ENCODE results near the gene APLNR. TPM values are rescaled to one million over a fixed set of nuclear protein-coding genes. Genes with fewer than 3 reads are reported as not detected.

The APLNR gene
- total RNA-seq, 2 experiments from 2014 or later = not detected

- H3K27ac ChIP-seq (ENCODE audit: low read depth, low read length, poor library complexity, severe bottlenecking) = no peak overlapping the region
- CTCF ChIA-PET (ENCODE audit: unreplicated experiment) = no interaction called here
- no peak overlapping the region for H3K4me3 ChIP-seq (ENCODE audit: low read depth, low read length, poor library complexity, severe bottlenecking)
- no peak overlapping the region for H2AFZ ChIP-seq (ENCODE audit: low read length)
- H3K79me2 ChIP-seq (ENCODE audit: insufficient read depth, low read depth, low read length) = no peaks in the 10 kb centered on the region
- TF ChIP-seq EZH2phosphoT487 (IDR thresholded peaks at IDR 0.05; ENCODE audit: borderline replicate concordance, low read depth, low read length) = no peak
- no peak for TF ChIP-seq CTCF (conservative IDR thresholded peaks at IDR 0.05; ENCODE audit: low read length)
- H3K36me3 ChIP-seq (ENCODE audit: insufficient read depth, low read length) = no peaks in the 10 kb centered on the region
- no peaks in the 10 kb centered on the region for H4K20me1 ChIP-seq (ENCODE audit: insufficient read depth, low read length)
- POLR2A ChIA-PET = no interaction called here
- intact Hi-C loops (cut with micrococcal nuclease; ENCODE audit: unreplicated experiment) = no loop called here
- DNase-seq (ENCODE audit: low spot score) = no peak
- BruUV-seq (replicated peaks) = no TSS peak
- H3K4me2 ChIP-seq (ENCODE audit: low read length) = no peak overlapping the region
- no peaks in the 10 kb centered on the region for H3K9me2 ChIP-seq (ENCODE audit: insufficient read depth, low read length)
- H3K9me3 ChIP-seq (ENCODE audit: low read length) = no peaks in the 10 kb centered on the region
- H3K4me1 ChIP-seq (ENCODE audit: insufficient read depth, low read length, poor library complexity, severe bottlenecking) = no peaks in the 10 kb centered on the region
Measured at GRCh38 chr11:57223601-57224000, 13.4 kb downstream of the APLNR start.

- no peak overlapping the region for H3K27ac ChIP-seq (ENCODE audit: low read depth, low read length, poor library complexity, severe bottlenecking)
- no peaks in the 10 kb centered on the region for H3K79me2 ChIP-seq (ENCODE audit: insufficient read depth, low read depth, low read length)
- H3K36me3 ChIP-seq (ENCODE audit: insufficient read depth, low read length) = no peaks in the 10 kb centered on the region
- H2AFZ ChIP-seq (ENCODE audit: low read length) = no peak overlapping the region
- intact Hi-C loops (cut with micrococcal nuclease; ENCODE audit: unreplicated experiment) = no loop called here
- H3K4me3 ChIP-seq (ENCODE audit: low read depth, low read length, poor library complexity, severe bottlenecking) = no peak overlapping the region
- no peaks in the 10 kb centered on the region for H3K9me3 ChIP-seq (ENCODE audit: low read length)
- no peaks in the 10 kb centered on the region for H3K4me1 ChIP-seq (ENCODE audit: insufficient read depth, low read length, poor library complexity, severe bottlenecking)
- POLR2A ChIA-PET = no interaction called here
- H4K20me1 ChIP-seq (ENCODE audit: insufficient read depth, low read length) = no peaks in the 10 kb centered on the region
- BruUV-seq (replicated peaks) = no TSS peak
- TF ChIP-seq CTCF (conservative IDR thresholded peaks at IDR 0.05; ENCODE audit: low read length) = no peak
- no peak for TF ChIP-seq EZH2phosphoT487 (IDR thresholded peaks at IDR 0.05; ENCODE audit: borderline replicate concordance, low read depth, low read length)
- CTCF ChIA-PET (ENCODE audit: unreplicated experiment) = no interaction called here
- H3K4me2 ChIP-seq (ENCODE audit: low read length) = no peak overlapping the region
- no peaks in the 10 kb centered on the region for H3K9me2 ChIP-seq (ENCODE audit: insufficient read depth, low read length)
- DNase-seq (ENCODE audit: low spot score) = no peak
Measured at GRCh38 chr11:57222239-57222638, 14.8 kb downstream of the APLNR start.

- no peak overlapping the region for H2AFZ ChIP-seq (ENCODE audit: low read length)
- H3K36me3 ChIP-seq (ENCODE audit: insufficient read depth, low read length) = no peaks in the 10 kb centered on the region
- H3K4me2 ChIP-seq (ENCODE audit: low read length) = no peak overlapping the region
- no peaks in the 10 kb centered on the region for H3K79me2 ChIP-seq (ENCODE audit: insufficient read depth, low read depth, low read length)
- no TSS peak for BruUV-seq (replicated peaks)
- no peak overlapping the region for H3K4me3 ChIP-seq (ENCODE audit: low read depth, low read length, poor library complexity, severe bottlenecking)
- H3K4me1 ChIP-seq (ENCODE audit: insufficient read depth, low read length, poor library complexity, severe bottlenecking) = no peaks in the 10 kb centered on the region
- CTCF ChIA-PET (ENCODE audit: unreplicated experiment) = no interaction called here
- H3K9me3 ChIP-seq (ENCODE audit: low read length) = no peaks in the 10 kb centered on the region
- no peaks in the 10 kb centered on the region for H4K20me1 ChIP-seq (ENCODE audit: insufficient read depth, low read length)
- no peak for TF ChIP-seq CTCF (conservative IDR thresholded peaks at IDR 0.05; ENCODE audit: low read length)
- TF ChIP-seq EZH2phosphoT487 (IDR thresholded peaks at IDR 0.05; ENCODE audit: borderline replicate concordance, low read depth, low read length) = no peak
- no peak overlapping the region for H3K27ac ChIP-seq (ENCODE audit: low read depth, low read length, poor library complexity, severe bottlenecking)
- POLR2A ChIA-PET = no interaction called here
- intact Hi-C loops (cut with micrococcal nuclease; ENCODE audit: unreplicated experiment) = no loop called here
- no peaks in the 10 kb centered on the region for H3K9me2 ChIP-seq (ENCODE audit: insufficient read depth, low read length)
- DNase-seq (ENCODE audit: low spot score) = no peak
Measured at GRCh38 chr11:57219021-57219627, 17.9 kb downstream of the APLNR start.
